Activated T-helper 2 cell treated with anti-CD3 and anti-CD28 coated beads, Interferon-gamma antibody, Interleukin-2, Interleukin-4, amounts not matched to agents 10 μg/mL and 5 μg/mL and 100 μg/mL, durations not matched to agents 14 hours and 24 hours and 36 hours (primary cell): ENCODE results near the gene TP63. TPM values are rescaled to one million over a fixed set of nuclear protein-coding genes. Genes with fewer than 3 reads are reported as not detected.
"Not testable (repeated sequence)": the region's sequence is repeated elsewhere in the genome, so short reads cannot be mapped to it uniquely, and the experiment has no call there.

Source experiments
- DNase-seq: peaks from one replicate; pipeline ENCODE4 v3.0.0; 2021; ENCODE audit warnings: low spot score
- H3K27ac Mint-ChIP-seq: one replicate; pipeline ENCODE4 v1.8.0; 2021; ENCODE audit warnings: mixed read lengths
- H3K27me3 Mint-ChIP-seq: one replicate; pipeline ENCODE4 v1.8.0; 2021; ENCODE audit warnings: low read depth, mixed read lengths
- H3K36me3 Mint-ChIP-seq: one replicate; pipeline ENCODE4 v1.8.0; 2021; ENCODE audit warnings: low read depth, mixed read lengths
- H3K4me1 Mint-ChIP-seq: one replicate; pipeline ENCODE4 v1.8.0; 2021; ENCODE audit warnings: low read depth, mixed read lengths
- H3K4me3 Mint-ChIP-seq: one replicate; pipeline ENCODE4 v1.8.0; 2021; ENCODE audit warnings: low read depth, mild to moderate bottlenecking, moderate library complexity, mixed read lengths
- H3K9me3 Mint-ChIP-seq: one replicate; pipeline ENCODE4 v1.8.0; 2021; ENCODE audit warnings: mixed read lengths
- intact Hi-C: fragments of 100-400 bp; cut with micrococcal nuclease; formaldehyde crosslinking; loops from one replicate; pipeline ENCODE4 v1.15.1; 2023
- total RNA-seq: library from RNA; stranded (reverse); gene quantifications from 2 replicates; pipeline ENCODE4 v1.2.3, GENCODE V29; 2022

TP63 gene
- total RNA-seq, 1 donor from 2014 or later, result 5.6 TPM

GRCh38 chr3:189598530-189599225 lies 32.5 kb upstream of the TP63 start:
- H3K4me3 Mint-ChIP-seq, result no peak overlapping the region
- no peaks in the 10 kb centered on the region for H3K4me1 Mint-ChIP-seq
- no peak overlapping the region for H3K27ac Mint-ChIP-seq
- no peaks in the 10 kb centered on the region for H3K9me3 Mint-ChIP-seq
- intact Hi-C loops, result no loop called here
- DNase-seq, result no peak
- no peaks in the 10 kb centered on the region for H3K36me3 Mint-ChIP-seq
- H3K27me3 Mint-ChIP-seq, result no peaks in the 10 kb centered on the region

GRCh38 chr3:189602471-189602870 lies 28.7 kb upstream of the TP63 start:
- no peak for DNase-seq
- H3K4me1 Mint-ChIP-seq, result peaks cover 2% of the 10 kb centered on the region
- H3K27ac Mint-ChIP-seq, result no peak overlapping the region
- peaks cover 8% of the 10 kb centered on the region for H3K36me3 Mint-ChIP-seq
- no peaks in the 10 kb centered on the region for H3K27me3 Mint-ChIP-seq
- intact Hi-C loops, result no loop called here
- H3K9me3 Mint-ChIP-seq, result peaks cover 16% of the 10 kb centered on the region
- H3K4me3 Mint-ChIP-seq, result no peak overlapping the region

GRCh38 chr3:189605717-189606116 lies 25.5 kb upstream of the TP63 start:
- H3K9me3 Mint-ChIP-seq, result peaks cover 35% of the 10 kb centered on the region
- DNase-seq, result no peak

GRCh38 chr3:189606774-189607173 lies 24.4 kb upstream of the TP63 start:
- Mint-ChIP-seq H3K27me3 (no peaks in the 10 kb centered on the region), H3K36me3 (peaks cover 10% of the 10 kb centered on the region), H3K9me3 (peaks cover 44% of the 10 kb centered on the region), H3K4me1 (peaks cover 2% of the 10 kb centered on the region), H3K27ac (no peak overlapping the region), H3K4me3 (no peak overlapping the region)
- no peak for DNase-seq
- intact Hi-C loops, result no loop called here

More at GRCh38 chr3:189605717-189606116, 25.5 kb upstream of the TP63 start:
- no peak overlapping the region for H3K4me3 Mint-ChIP-seq
- H3K4me1 Mint-ChIP-seq, result peaks cover 2% of the 10 kb centered on the region
- no peaks in the 10 kb centered on the region for H3K27me3 Mint-ChIP-seq
- peaks cover 8% of the 10 kb centered on the region for H3K36me3 Mint-ChIP-seq
- no peak overlapping the region for H3K27ac Mint-ChIP-seq
- intact Hi-C loops, result no loop called here

- H3K4me3 Mint-ChIP-seq, H3K4me1 Mint-ChIP-seq, intact Hi-C loops, DNase-seq, H3K27me3 Mint-ChIP-seq, H3K36me3 Mint-ChIP-seq, H3K27ac Mint-ChIP-seq: not testable (repeated sequence)
- H3K9me3 Mint-ChIP-seq, result peaks cover 36% of the 10 kb centered on the region
Measured at GRCh38 chr3:189612641-189613040, 18.5 kb upstream of the TP63 start.

- intact Hi-C loops, result no loop called here
- peaks cover 4% of the 10 kb centered on the region for H3K36me3 Mint-ChIP-seq
- DNase-seq, result no peak
- no peaks in the 10 kb centered on the region for H3K27me3 Mint-ChIP-seq
- H3K27ac Mint-ChIP-seq, result no peak overlapping the region
- H3K9me3 Mint-ChIP-seq, result peaks cover 36% of the 10 kb centered on the region
- no peak overlapping the region for H3K4me3 Mint-ChIP-seq
- peaks cover 9% of the 10 kb centered on the region for H3K4me1 Mint-ChIP-seq
Measured at GRCh38 chr3:189613122-189613521, 18.1 kb upstream of the TP63 start.

GRCh38 chr3:189621948-189622603 lies 9.1 kb upstream of the TP63 start:
- DNase-seq, result no peak
- intact Hi-C loops, result loop anchor here (1.0 to 10.0 kb wide), 9 partner anchors 35 to 587 kb away; no protein-coding TSS in a partner anchor
- peak overlapping the region; percentile 37 for H3K4me3 Mint-ChIP-seq

GRCh38 chr3:189622629-189623028 lies 8.6 kb upstream of the TP63 start:
- H3K4me3 Mint-ChIP-seq, result no peak overlapping the region
- H3K27ac Mint-ChIP-seq, result peak overlapping the region; percentile 90
- no peak for DNase-seq
- H3K4me1 Mint-ChIP-seq, result peaks cover 47% of the 10 kb centered on the region
- peaks cover 1% of the 10 kb centered on the region for H3K36me3 Mint-ChIP-seq
- peaks cover 13% of the 10 kb centered on the region for H3K9me3 Mint-ChIP-seq
- no peaks in the 10 kb centered on the region for H3K27me3 Mint-ChIP-seq
- intact Hi-C loops, result loop anchor here (1.0 to 10.0 kb wide), 10 partner anchors 35 to 588 kb away; no protein-coding TSS in a partner anchor

More at GRCh38 chr3:189621948-189622603, 9.1 kb upstream of the TP63 start:
- Mint-ChIP-seq H3K36me3 (no peaks in the 10 kb centered on the region), H3K9me3 (peaks cover 13% of the 10 kb centered on the region), H3K27me3 (no peaks in the 10 kb centered on the region), H3K4me1 (peaks cover 47% of the 10 kb centered on the region), H3K27ac (peak overlapping the region; percentile 90)

GRCh38 chr3:189624130-189624529 lies 7.1 kb upstream of the TP63 start:
- Mint-ChIP-seq H3K27ac (no peak overlapping the region), H3K9me3 (peaks cover 4% of the 10 kb centered on the region), H3K4me1 (peaks cover 50% of the 10 kb centered on the region), H3K4me3 (no peak overlapping the region), H3K36me3 (peaks cover 8% of the 10 kb centered on the region), H3K27me3 (no peaks in the 10 kb centered on the region)
- intact Hi-C loops, result loop anchor here (1.0 to 10.0 kb wide), 4 partner anchors 95 to 589 kb away; no protein-coding TSS in a partner anchor
- no peak for DNase-seq

- peak overlapping the region; percentile 42 for H3K27ac Mint-ChIP-seq
- H3K9me3 Mint-ChIP-seq, result no peaks in the 10 kb centered on the region
- no peaks in the 10 kb centered on the region for H3K27me3 Mint-ChIP-seq
- peaks cover 53% of the 10 kb centered on the region for H3K4me1 Mint-ChIP-seq
- no peak for DNase-seq
- peaks cover 8% of the 10 kb centered on the region for H3K36me3 Mint-ChIP-seq
- H3K4me3 Mint-ChIP-seq, result no peak overlapping the region
- intact Hi-C loops, result loop anchor here (10.0 kb wide), 3 partner anchors 230 to 590 kb away; no protein-coding TSS in a partner anchor
Measured at GRCh38 chr3:189625071-189625470, 6.1 kb upstream of the TP63 start.

- no peaks in the 10 kb centered on the region for H3K9me3 Mint-ChIP-seq
- intact Hi-C loops, result loop anchor here (10.0 kb wide), 3 partner anchors 231 to 591 kb away; no protein-coding TSS in a partner anchor
- H3K4me1 Mint-ChIP-seq, result peaks cover 57% of the 10 kb centered on the region
- no peak overlapping the region for H3K4me3 Mint-ChIP-seq
- DNase-seq, result no peak
- H3K27me3 Mint-ChIP-seq, result no peaks in the 10 kb centered on the region
- peaks cover 8% of the 10 kb centered on the region for H3K36me3 Mint-ChIP-seq
- peak overlapping the region; percentile 9 for H3K27ac Mint-ChIP-seq
Measured at GRCh38 chr3:189625572-189625971, 5.6 kb upstream of the TP63 start.

- no peaks in the 10 kb centered on the region for H3K27me3 Mint-ChIP-seq
- peaks cover 64% of the 10 kb centered on the region for H3K4me1 Mint-ChIP-seq
- no peak overlapping the region for H3K4me3 Mint-ChIP-seq
- H3K27ac Mint-ChIP-seq, result peak overlapping the region; percentile 27
- no peaks in the 10 kb centered on the region for H3K9me3 Mint-ChIP-seq
- intact Hi-C loops, result loop anchor here (10.0 kb wide), 3 partner anchors 231 to 591 kb away; no protein-coding TSS in a partner anchor
- DNase-seq, result no peak
- H3K36me3 Mint-ChIP-seq, result peaks cover 10% of the 10 kb centered on the region
Measured at GRCh38 chr3:189626286-189626685, 4.9 kb upstream of the TP63 start.
